Natural killer cell (primary cell): ENCODE data around the gene SPDYE2. TPM values are rescaled to one million over a fixed set of nuclear protein-coding genes. Genes with fewer than 3 reads are reported as not detected.
"Not testable (repeated sequence)": the region's sequence is repeated elsewhere in the genome, so short reads cannot be mapped to it uniquely, and the experiment has no call there.

ENCODE experiments used
- ATAC-seq, 3 donors: fragments of 150-1000 bp in 2 of 3; fragments of 200-7000 bp in 1 of 3; cut with Tn5 transposase; 1 replicate in 1 of 3; 2 replicates in 2 of 3; pipeline ENCODE4 v1.10.0; 2021; ENCODE audit warnings: mild to moderate bottlenecking in 2 of 3, moderate library complexity in 2 of 3
- DNase-seq, 2 donors: peaks; one replicate each; pipeline versions ENCODE4 v3.0.0 to v3.0.0-alpha.2; 2013 to 2021; ENCODE audit warnings: mixed read lengths in 1 of 2
- H3K27ac ChIP-seq: one replicate; pipeline ENCODE4 v1.5.1; 2013; ENCODE audit warnings: mild to moderate bottlenecking, low read length
- H3K27me3 ChIP-seq: one replicate; pipeline ENCODE4 v1.6.1; 2013; ENCODE audit warnings: low read length; ENCODE audit not compliant: control insufficient read depth, insufficient read depth
- H3K36me3 ChIP-seq: one replicate; pipeline ENCODE4 v1.6.1; 2013; ENCODE audit warnings: low read length; ENCODE audit not compliant: control insufficient read depth, insufficient read depth
- H3K4me1 ChIP-seq: one replicate; pipeline ENCODE4 v1.6.1; 2013; ENCODE audit warnings: low read length; ENCODE audit not compliant: control insufficient read depth, insufficient read depth
- H3K4me3 ChIP-seq: one replicate; pipeline ENCODE4 v1.5.1; 2013; ENCODE audit warnings: low read length
- H3K9me3 ChIP-seq: one replicate; pipeline ENCODE4 v1.6.1; 2013; ENCODE audit warnings: low read length; ENCODE audit not compliant: control insufficient read depth, insufficient read depth
- H3K27ac Mint-ChIP-seq, 2 donors: one replicate each; pipeline ENCODE4 v1.8.0; 2022; ENCODE audit warnings: mild to moderate bottlenecking in 2 of 2, mixed read lengths in 2 of 2, moderate library complexity in 1 of 2
- H3K27me3 Mint-ChIP-seq, 2 donors: one replicate each; pipeline ENCODE4 v1.8.0; 2022; ENCODE audit warnings: low read depth in 2 of 2, mixed read lengths in 2 of 2
- H3K36me3 Mint-ChIP-seq: one replicate; pipeline ENCODE4 v1.8.0; 2022; ENCODE audit warnings: mixed read lengths
- H3K4me1 Mint-ChIP-seq, 2 donors: one replicate each; pipeline ENCODE4 v1.8.0; 2022; ENCODE audit warnings: mixed read lengths in 2 of 2
- H3K4me3 Mint-ChIP-seq: one replicate; pipeline ENCODE4 v1.8.0; 2022; ENCODE audit warnings: mild to moderate bottlenecking, moderate library complexity, mixed read lengths
- H3K9me3 Mint-ChIP-seq, 2 donors: one replicate each; pipeline ENCODE4 v1.8.0; 2022; ENCODE audit warnings: mixed read lengths in 2 of 2
- WGBS: methylation state at CpG from one replicate; pipeline ENCODE4 v1.1.7; 2013; ENCODE audit warnings: missing lambda C conversion rate; ENCODE audit not compliant: insufficient coverage; 5-methylcytosine and 5-hydroxymethylcytosine counted together
- intact Hi-C: fragments of 100-400 bp; cut with micrococcal nuclease; formaldehyde crosslinking; loops from one replicate; pipeline ENCODE4 v1.14.2; 2022
- total RNA-seq, 4 donors: library from RNA; stranded (reverse); fragments of 120-200 nt in 1 of 4; gene quantifications; one replicate each; pipeline versions ENCODE4 v1.2.3 to v1.2.4, GENCODE V29; 2013 to 2022

The SPDYE2 gene
- total RNA-seq, 3 donors from 2014 or later (not counting 1 experiment from before 2014, with no cell fraction given): 0.25 to 0.61 TPM; not detected in 1

DNA sequence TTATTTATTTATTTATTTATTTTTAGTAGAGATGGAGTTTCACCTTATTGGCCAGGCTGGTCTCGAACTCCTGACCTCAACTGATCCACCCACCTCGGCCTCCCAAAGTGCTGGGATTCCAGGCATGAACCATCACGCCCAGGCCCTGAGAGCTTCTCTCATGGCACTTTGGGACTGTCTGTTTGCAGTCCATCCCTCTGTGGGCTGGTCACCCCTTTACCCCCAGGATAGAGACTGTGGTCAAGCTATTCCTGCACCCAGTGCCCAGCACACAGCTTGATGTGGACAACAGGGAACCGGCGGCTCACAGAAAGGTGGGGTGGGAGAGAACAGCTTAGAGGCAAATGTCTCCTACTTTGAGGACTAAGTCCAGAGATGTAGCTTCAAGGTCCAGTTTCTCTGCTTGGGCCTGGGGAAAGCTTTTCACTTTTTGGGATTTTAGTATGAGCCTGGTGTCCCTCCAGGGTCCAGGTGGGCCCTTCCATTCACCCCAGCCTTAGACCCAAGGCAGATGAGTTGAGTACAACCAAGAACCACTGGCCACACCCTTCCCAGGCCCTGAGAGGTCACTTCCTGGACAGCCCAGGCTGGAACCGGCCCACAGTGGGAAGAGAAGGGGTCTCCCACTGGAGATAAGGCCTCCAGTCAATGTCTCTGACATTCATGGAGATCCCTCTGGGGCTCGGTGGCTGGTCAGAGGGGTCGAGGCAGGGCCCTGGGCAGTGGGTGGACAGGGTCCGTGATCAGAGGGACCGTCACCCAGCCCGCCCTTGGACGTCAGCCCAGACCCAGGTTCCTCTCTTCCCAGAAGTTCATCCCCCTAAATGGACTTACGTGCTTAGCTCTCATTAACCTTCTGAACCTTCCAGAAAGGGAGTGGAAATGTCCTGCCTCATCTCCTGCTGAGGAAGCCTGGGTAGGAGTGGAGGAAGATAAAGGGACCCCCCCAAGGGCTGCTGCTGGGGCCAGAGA is 22.9 kb upstream of the SPDYE2 start:
- H3K4me3 ChIP-seq, H3K27ac ChIP-seq, H3K4me1 Mint-ChIP-seq, H3K36me3 ChIP-seq, H3K9me3 Mint-ChIP-seq, H3K36me3 Mint-ChIP-seq, H3K9me3 ChIP-seq, H3K27me3 ChIP-seq, H3K4me1 ChIP-seq, H3K27ac Mint-ChIP-seq, ATAC-seq, DNase-seq, intact Hi-C loops, H3K4me3 Mint-ChIP-seq, H3K27me3 Mint-ChIP-seq: not testable (repeated sequence)
- WGBS: 100% methylated on average over 1 of the region's 13 CpGs

GRCh38 chr7:102531583-102531982 is 19.4 kb upstream of the SPDYE2 start:
- H3K27me3 ChIP-seq, H3K4me3 ChIP-seq, H3K4me1 ChIP-seq, H3K36me3 ChIP-seq, intact Hi-C loops, H3K9me3 ChIP-seq, H3K27ac Mint-ChIP-seq, DNase-seq, H3K4me3 Mint-ChIP-seq, H3K4me1 Mint-ChIP-seq, H3K27ac ChIP-seq, ATAC-seq, H3K27me3 Mint-ChIP-seq, H3K9me3 Mint-ChIP-seq, H3K36me3 Mint-ChIP-seq: not testable (repeated sequence)
- no CpG with 5 or more reads among the region's 7 CpGs for whole genome bisulfite sequencing

DNA sequence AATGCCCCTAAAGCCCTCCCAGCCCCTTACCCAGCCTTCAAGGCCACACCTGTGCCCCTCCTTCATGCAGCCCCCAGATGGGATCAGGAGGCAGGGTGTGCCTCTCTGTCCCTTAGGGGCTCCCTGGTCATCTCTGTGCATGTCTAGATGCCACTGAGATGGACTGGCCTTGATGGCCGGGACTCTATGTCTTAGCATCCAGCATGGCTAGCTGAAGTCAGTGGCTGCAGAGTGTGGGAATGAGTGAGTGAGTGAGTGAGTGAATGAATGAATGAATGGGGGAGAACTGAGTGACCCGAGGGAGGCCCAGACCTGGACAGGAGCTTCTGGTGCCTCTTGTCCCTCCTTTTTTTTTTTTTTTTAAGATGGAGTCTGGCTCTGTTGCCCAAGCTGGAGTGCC is 18.9 kb upstream of the SPDYE2 start:
- DNase-seq, H3K27me3 Mint-ChIP-seq, H3K27me3 ChIP-seq, intact Hi-C loops, H3K36me3 ChIP-seq, H3K9me3 ChIP-seq, H3K4me1 Mint-ChIP-seq, H3K9me3 Mint-ChIP-seq, H3K27ac ChIP-seq, H3K36me3 Mint-ChIP-seq, H3K4me3 ChIP-seq, H3K4me3 Mint-ChIP-seq, H3K4me1 ChIP-seq, H3K27ac Mint-ChIP-seq: not testable (repeated sequence)
- ATAC-seq: peak in 1 of 3 donors; percentile 18
- 100% methylated on average over 1 of the region's 2 CpGs for WGBS

DNA sequence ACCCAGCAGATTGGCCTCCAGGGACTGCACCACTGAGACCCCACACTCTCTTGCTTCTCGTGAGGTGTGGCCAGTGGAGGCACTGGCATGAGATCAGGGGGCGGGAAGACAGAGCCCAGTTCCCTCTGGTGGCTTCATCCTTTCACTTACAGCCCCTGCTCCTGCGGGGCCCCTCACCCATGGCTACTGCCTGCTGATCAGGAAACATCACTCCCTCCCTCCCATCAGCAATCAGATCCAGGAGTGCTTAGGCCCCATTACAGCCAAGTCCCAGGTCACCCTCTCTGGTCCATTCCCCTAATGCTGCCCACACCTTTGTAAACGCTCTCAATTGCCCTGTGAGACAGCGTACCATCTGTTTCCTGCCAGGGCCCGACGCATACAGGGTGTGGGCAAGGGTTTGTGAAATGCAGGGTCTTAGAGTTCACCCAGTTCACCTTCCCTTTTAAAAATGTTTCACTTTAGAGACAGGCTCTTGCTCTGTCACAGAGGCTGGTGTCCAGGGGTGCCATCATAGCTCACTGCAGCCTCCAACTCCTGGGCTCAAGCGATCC is 15.9 kb upstream of the SPDYE2 start:
- H3K27me3 Mint-ChIP-seq, ATAC-seq, H3K4me3 Mint-ChIP-seq, H3K27me3 ChIP-seq, H3K4me3 ChIP-seq, H3K4me1 Mint-ChIP-seq, H3K4me1 ChIP-seq, H3K9me3 ChIP-seq, DNase-seq, intact Hi-C loops, H3K36me3 ChIP-seq, H3K27ac ChIP-seq, H3K9me3 Mint-ChIP-seq, H3K36me3 Mint-ChIP-seq: not testable (repeated sequence)
- WGBS: 33% methylated on average over 1 of the region's 8 CpGs
- peak overlapping the region in 1 of 2 donors; percentile 44 for H3K27ac Mint-ChIP-seq

GRCh38 chr7:102540604-102541003 is 10.4 kb upstream of the SPDYE2 start:
- H3K4me3 ChIP-seq, H3K27ac ChIP-seq, H3K36me3 ChIP-seq, H3K36me3 Mint-ChIP-seq, H3K9me3 ChIP-seq, H3K27ac Mint-ChIP-seq, H3K4me1 Mint-ChIP-seq, H3K9me3 Mint-ChIP-seq, H3K27me3 Mint-ChIP-seq, intact Hi-C loops, DNase-seq, H3K4me1 ChIP-seq, H3K4me3 Mint-ChIP-seq, H3K27me3 ChIP-seq, ATAC-seq: not testable (repeated sequence)
- WGBS: no CpG with 5 or more reads among the region's 6 CpGs

- H3K36me3 ChIP-seq, H3K9me3 ChIP-seq, intact Hi-C loops, DNase-seq, ATAC-seq, H3K4me3 Mint-ChIP-seq, H3K27me3 Mint-ChIP-seq, H3K4me3 ChIP-seq, H3K27ac Mint-ChIP-seq, H3K4me1 ChIP-seq, H3K9me3 Mint-ChIP-seq, H3K4me1 Mint-ChIP-seq, H3K27ac ChIP-seq, H3K36me3 Mint-ChIP-seq, H3K27me3 ChIP-seq: not testable (repeated sequence)
- no CpG with 5 or more reads among the region's 8 CpGs for WGBS
These were observed 8.9 kb upstream of the SPDYE2 start for GRCh38 chr7:102542083-102542482.

GRCh38 chr7:102542771-102543170 is 8.3 kb upstream of the SPDYE2 start:
- H3K4me1 Mint-ChIP-seq, H3K9me3 Mint-ChIP-seq, H3K27ac Mint-ChIP-seq, H3K27me3 ChIP-seq, ATAC-seq, H3K36me3 Mint-ChIP-seq, H3K4me3 Mint-ChIP-seq, H3K36me3 ChIP-seq, DNase-seq, H3K9me3 ChIP-seq, H3K27ac ChIP-seq, intact Hi-C loops, H3K4me3 ChIP-seq, H3K4me1 ChIP-seq, H3K27me3 Mint-ChIP-seq: not testable (repeated sequence)
- WGBS: no CpG with 5 or more reads among the region's 11 CpGs

DNA sequence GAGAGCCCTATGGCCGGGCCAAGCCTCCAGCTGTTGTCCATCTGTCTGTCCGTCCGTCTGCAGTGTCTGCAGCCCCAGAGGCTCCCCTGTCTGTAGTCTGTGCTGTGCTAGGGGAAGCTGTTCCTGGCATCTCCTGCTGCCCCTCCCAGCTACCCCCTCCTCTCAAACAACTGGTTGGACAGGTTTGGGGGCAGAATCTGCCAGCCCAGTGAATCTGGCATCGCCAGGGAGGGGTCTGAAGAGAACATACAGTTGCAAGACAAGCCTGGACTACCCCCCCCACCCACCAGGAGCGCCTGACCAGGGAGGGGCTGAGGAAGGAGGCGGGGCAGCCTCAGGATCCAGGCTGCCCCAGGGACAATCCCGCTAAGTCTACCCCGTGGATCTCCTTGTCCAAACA is 7.4 kb upstream of the SPDYE2 start, which contains the start of gene UPK3BL2:
Gene UPK3BL2 (minus strand): TSS at position 101 of the 400 bp plus-strand sequence. CDS start 60 bp downstream, at position 41.
- H3K4me1 Mint-ChIP-seq, intact Hi-C loops, H3K9me3 Mint-ChIP-seq, H3K27me3 ChIP-seq, H3K36me3 Mint-ChIP-seq, ATAC-seq, H3K27ac ChIP-seq, H3K9me3 ChIP-seq, H3K36me3 ChIP-seq, H3K4me3 ChIP-seq, H3K27me3 Mint-ChIP-seq, H3K4me1 ChIP-seq, H3K27ac Mint-ChIP-seq, DNase-seq, H3K4me3 Mint-ChIP-seq: not testable (repeated sequence)
- no CpG with 5 or more reads among the region's 8 CpGs for WGBS
